ENCODE data around the gene HNRNPF.

DNA sequence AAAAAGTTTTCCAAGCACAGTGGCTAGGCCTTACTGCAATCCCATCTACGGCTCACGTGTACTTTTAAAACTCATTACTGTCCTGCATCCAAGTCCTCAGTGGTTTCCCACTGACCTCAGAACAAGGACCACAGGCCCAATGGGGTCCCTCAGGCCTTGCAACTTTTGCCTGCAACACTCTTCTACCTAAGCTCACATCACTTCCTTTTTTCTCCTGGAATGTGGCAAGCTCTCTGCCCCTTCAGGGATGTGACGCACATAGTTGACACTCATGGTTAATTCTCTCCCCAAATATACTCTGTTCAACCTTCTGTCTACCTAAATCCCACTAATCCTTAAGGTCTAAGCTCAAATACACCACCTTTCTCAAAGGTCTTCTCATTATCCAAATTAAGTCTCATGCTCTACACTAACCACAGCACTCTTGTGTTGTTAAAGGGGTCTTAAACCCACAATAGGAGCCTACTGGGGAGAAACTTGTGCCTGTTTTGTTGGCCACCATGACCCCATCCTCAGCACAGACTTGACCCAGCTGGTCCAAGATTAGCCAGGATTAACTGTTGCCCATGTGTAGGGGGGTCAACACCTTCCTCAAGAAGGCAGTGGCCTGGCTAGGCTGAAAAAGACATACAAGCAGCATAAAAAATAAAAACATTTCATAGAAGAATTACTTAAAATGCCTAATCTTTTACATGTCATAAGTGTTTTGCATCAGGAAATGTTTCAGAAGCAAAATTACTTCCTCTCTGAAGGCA, 15.2 kb downstream of the HNRNPF start:
- TF ChIP-seq EZH2phosphoT487 (conservative IDR thresholded peaks at IDR 0.05; ENCODE audit: low read length) = no peak
- no peak for TF ChIP-seq CTCF (IDR thresholded peaks at IDR 0.05; ENCODE audit: insufficient read depth, low read length, poor library complexity, severe bottlenecking)
